RWPE1 (cell line): ENCODE results near the gene TOR1A.
A peak's percentile ranks its signal among the peaks of the same experiment; 100 is the strongest.

Experiments
- CTCF ChIA-PET: fragments of 350-600 bp; sonication (Branson Sonifier 250); formaldehyde crosslinking; extraction: SDS; loops from one replicate; lab custom pipeline; 2021; lab: Yijun Ruan, JAX
- POLR2A ChIA-PET: fragments of 400-600 bp; formaldehyde crosslinking; extraction: SDS; loops from one replicate; lab custom pipeline; 2020; ENCODE audit warnings: antibody characterized with exemption; ENCODE audit not compliant: low non-redundant PET; lab: Yijun Ruan, JAX
- DNase-seq: peaks from one replicate; pipeline ENCODE4 v3.0.0; 2012; ENCODE audit warnings: low spot score
- H3K27ac ChIP-seq: fragments of 450-650 bp; 2 replicates; pipeline ENCODE4 v1.5.1; 2017
- CTCF ChIP-seq: fragments of 450-650 bp; conservative IDR thresholded peaks from 2 replicates; pipeline ENCODE4 v1.5.1; 2017; ENCODE audit warnings: low read depth, mild to moderate bottlenecking

TOR1A gene, protein sequence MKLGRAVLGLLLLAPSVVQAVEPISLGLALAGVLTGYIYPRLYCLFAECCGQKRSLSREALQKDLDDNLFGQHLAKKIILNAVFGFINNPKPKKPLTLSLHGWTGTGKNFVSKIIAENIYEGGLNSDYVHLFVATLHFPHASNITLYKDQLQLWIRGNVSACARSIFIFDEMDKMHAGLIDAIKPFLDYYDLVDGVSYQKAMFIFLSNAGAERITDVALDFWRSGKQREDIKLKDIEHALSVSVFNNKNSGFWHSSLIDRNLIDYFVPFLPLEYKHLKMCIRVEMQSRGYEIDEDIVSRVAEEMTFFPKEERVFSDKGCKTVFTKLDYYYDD

GRCh38 chr9:129823935-129824601, at the start of gene TOR1A:
TOR1A (minus strand) TSS chr9:129824136; CDS start chr9:129824085, 51 bp downstream.
- CTCF ChIA-PET: no interaction called here
- peak; percentile 95 for DNase-seq
- no peak for TF ChIP-seq CTCF
- POLR2A ChIA-PET: no interaction called here
- peak within 1 kb of the TSS; percentile 82 for H3K27ac ChIP-seq

DNA sequence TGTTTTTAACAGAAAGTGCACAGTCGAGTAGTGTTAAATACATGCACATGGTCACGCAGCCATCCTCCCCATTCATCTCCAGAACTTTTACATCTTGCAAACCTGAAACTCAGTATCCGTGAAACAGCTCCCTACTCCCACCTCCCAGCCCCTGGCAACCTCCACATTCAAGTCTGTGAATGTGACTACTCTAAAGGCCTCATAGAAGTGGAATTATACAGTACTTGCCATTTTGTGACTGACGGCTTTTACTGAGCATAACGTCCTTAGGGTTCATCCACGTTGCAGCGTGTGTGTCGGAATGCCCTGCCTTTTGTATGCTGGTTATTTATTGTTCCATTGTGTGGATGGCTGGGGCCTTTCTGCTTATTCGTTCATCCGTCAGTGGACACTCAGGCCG, 47.1 kb upstream of the TOR1A start:
- no peak overlapping the region for H3K27ac ChIP-seq
- no peak for TF ChIP-seq CTCF
- ChIA-PET POLR2A (no interaction called here), CTCF (no interaction called here)
- DNase-seq: no peak

- no peak for TF ChIP-seq CTCF
- ChIA-PET CTCF (interaction anchor here (0.8 to 1.1 kb wide), 3 partner anchors 14 to 48 kb away, joined by 3 to 10 read pairs (median 4); no protein-coding TSS in a partner anchor), POLR2A (no interaction called here)
- H3K27ac ChIP-seq: no peak overlapping the region
- no peak for DNase-seq
These were observed 45.9 kb upstream of the TOR1A start for GRCh38 chr9:129869585-129870501.

DNA sequence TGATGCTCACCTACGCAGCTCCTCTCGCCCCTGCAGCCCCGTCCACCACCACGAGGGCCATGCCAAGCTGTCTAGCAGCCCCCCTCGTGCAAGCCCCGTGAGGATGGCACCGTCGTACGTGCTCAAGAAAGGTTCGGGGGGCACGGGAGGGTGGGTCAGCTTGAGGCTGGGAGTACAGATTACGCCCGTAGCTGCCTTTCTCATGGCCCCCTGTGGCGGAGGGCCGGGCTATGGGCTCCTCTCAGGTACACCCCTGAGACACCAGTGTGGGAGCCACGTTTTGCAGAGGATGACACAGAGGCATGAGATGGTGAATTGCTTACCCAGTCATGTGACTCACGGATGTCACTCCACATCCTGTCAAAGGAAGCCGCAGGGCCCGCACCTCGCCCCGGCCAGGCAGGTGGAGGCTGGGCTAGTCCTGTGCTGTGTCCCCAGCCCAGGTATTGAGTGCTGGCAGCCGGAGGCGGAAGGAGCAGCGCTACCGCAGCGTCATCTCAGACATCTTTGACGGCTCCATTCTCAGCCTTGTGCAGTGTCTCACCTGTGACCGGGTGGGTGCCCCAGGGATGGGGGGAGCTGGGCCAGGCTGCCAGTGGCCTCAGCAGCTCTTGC, 45.0 kb upstream of the TOR1A start:
- POLR2A ChIA-PET: interaction anchor here (0.7 kb wide), 1 partner anchor 175 kb away, joined by 4 read pairs; no protein-coding TSS in a partner anchor
- TF ChIP-seq CTCF: no peak
- CTCF ChIA-PET: interaction anchor here (0.6 to 1.1 kb wide), 3 partner anchors 14 to 40 kb away, joined by 3 to 5 read pairs (median 4); no protein-coding TSS in a partner anchor

GRCh38 chr9:129868023-129868871, 44.3 kb upstream of the TOR1A start:
- no peak overlapping the region for H3K27ac ChIP-seq
- POLR2A ChIA-PET: interaction anchor here (0.7 kb wide), 1 partner anchor 176 kb away, joined by 4 read pairs; no protein-coding TSS in a partner anchor
- no peak for DNase-seq
- CTCF ChIA-PET: interaction anchor here (0.6 to 1.1 kb wide), 2 partner anchors 17 to 39 kb away, joined by 3 to 5 read pairs; no protein-coding TSS in a partner anchor
- TF ChIP-seq CTCF: no peak

More for the DNA sequence above, 45.0 kb upstream of the TOR1A start:
- H3K27ac ChIP-seq: no peak overlapping the region
- DNase-seq: peak; percentile 34
